IMR-90 (cell line): ENCODE results near the gene KRT74. TPM values are rescaled to one million over a fixed set of nuclear protein-coding genes. Genes with fewer than 3 reads are reported as not detected.

ENCODE experiments used
- ATAC-seq: fragments of 200-7000 bp; cut with Tn5 transposase; 2 replicates; pipeline ENCODE4 v1.9.1; 2020; ENCODE audit warnings: low read depth, mild to moderate bottlenecking, moderate library complexity
- BruUV-seq: library from RNA; stranded (reverse); fragments of 400-500 nt; replicated peaks from 2 replicates; lab custom pipeline; 2021; lab: Mats Ljungman, UMichigan
- CTCF ChIA-PET: fragments of 300-600 bp; formaldehyde crosslinking; extraction: SDS; loops from one replicate; lab custom pipeline; 2021; ENCODE audit warnings: antibody characterized with exemption; lab: Yijun Ruan, JAX
- POLR2A ChIA-PET: fragments of 300-600 bp; sonication (Branson Sonifier 250); formaldehyde crosslinking; loops from one replicate; lab custom pipeline; 2022; ENCODE audit warnings: antibody characterized with exemption; ENCODE audit not compliant: unreplicated experiment; lab: Charles Lee
- DNase-seq: peaks from one replicate; pipeline ENCODE4 v3.0.0; 2013
- H2AFZ ChIP-seq: replicated peaks from 2 replicates; pipeline ENCODE3; 2013; ENCODE audit warnings: low read length, mild to moderate bottlenecking; ENCODE audit not compliant: poor library complexity
- H2AK5ac ChIP-seq: 2 replicates; pipeline ENCODE4 v1.6.1; 2013; ENCODE audit warnings: low read depth, low read length, inconsistent platforms
- H2AK9ac ChIP-seq: replicated peaks from 2 replicates; pipeline ENCODE3; 2013; ENCODE audit warnings: mild to moderate bottlenecking, low read depth, low read length, moderate library complexity; ENCODE audit not compliant: poor library complexity
- H2BK120ac ChIP-seq: 2 replicates; pipeline ENCODE4 v1.6.1; 2013; ENCODE audit warnings: low read depth, low read length, inconsistent platforms
- H2BK15ac ChIP-seq: 3 replicates; pipeline ENCODE4 v1.6.1; 2013; ENCODE audit warnings: low read depth, low read length, inconsistent platforms
- H2BK20ac ChIP-seq: 2 replicates; pipeline ENCODE4 v1.6.1; 2013; ENCODE audit warnings: low read depth, mild to moderate bottlenecking, inconsistent platforms, low read length, moderate library complexity
- H2BK5ac ChIP-seq: 2 replicates; pipeline ENCODE4 v1.6.1; 2013; ENCODE audit warnings: mild to moderate bottlenecking, low read depth, low read length, inconsistent platforms; ENCODE audit not compliant: poor library complexity, severe bottlenecking
- H3K14ac ChIP-seq: replicated peaks from 2 replicates; pipeline ENCODE4 v1.6.1; 2013; ENCODE audit warnings: low read depth, low read length, inconsistent platforms
- H3K18ac ChIP-seq: 2 replicates; pipeline ENCODE4 v1.6.1; 2013; ENCODE audit warnings: low read depth, low read length, control low read depth
- H3K23ac ChIP-seq: 2 replicates; pipeline ENCODE4 v1.6.1; 2013; ENCODE audit warnings: low read depth, low read length, inconsistent platforms
- H3K27ac ChIP-seq: 2 replicates; pipeline ENCODE4 v1.5.1; 2013; ENCODE audit warnings: mild to moderate bottlenecking, control low read depth, low read length; ENCODE audit not compliant: insufficient read depth
- H3K27me3 ChIP-seq: 2 replicates; pipeline ENCODE4 v1.6.1; 2013; ENCODE audit warnings: low read length; ENCODE audit not compliant: control insufficient read depth, insufficient read depth
- H3K36me3 ChIP-seq: 2 replicates; pipeline ENCODE4 v1.6.1; 2013; ENCODE audit warnings: low read length, mixed read lengths; ENCODE audit not compliant: control insufficient read depth, insufficient read depth
- H3K4ac ChIP-seq: 2 replicates; pipeline ENCODE4 v1.6.1; 2013; ENCODE audit warnings: low read depth, low read length, inconsistent platforms
- H3K4me1 ChIP-seq: 2 replicates; pipeline ENCODE4 v1.6.1; 2013; ENCODE audit warnings: low read length, mixed read lengths; ENCODE audit not compliant: control insufficient read depth, insufficient read depth
- H3K4me2 ChIP-seq: 2 replicates; pipeline ENCODE4 v1.6.1; 2013; ENCODE audit warnings: low read depth, mild to moderate bottlenecking, control low read depth, low read length, moderate library complexity
- H3K4me3 ChIP-seq: 2 replicates; pipeline ENCODE4 v1.5.1; 2013; ENCODE audit warnings: low read depth, mild to moderate bottlenecking, control low read depth, low read length, moderate library complexity; ENCODE audit not compliant: insufficient read depth
- H3K56ac ChIP-seq: 2 replicates; pipeline ENCODE4 v1.6.1; 2013; ENCODE audit warnings: low read length, inconsistent platforms; ENCODE audit not compliant: insufficient read depth; ENCODE audit errors: extremely low read depth
- H3K79me1 ChIP-seq, 2 experiments: 2 replicates each; pipeline ENCODE4 v1.6.1; 2013; ENCODE audit warnings: low read length in 2 of 2, inconsistent platforms in 1 of 2, low read depth in 1 of 2
- H3K9ac ChIP-seq: 2 replicates; pipeline ENCODE4 v1.6.1; 2013; ENCODE audit warnings: low read depth, low read length, control low read depth
- H3K9me1 ChIP-seq: 2 replicates; pipeline ENCODE4 v1.6.1; 2013; ENCODE audit warnings: low read length, inconsistent platforms; ENCODE audit not compliant: insufficient read depth
- H3K9me3 ChIP-seq: 2 replicates; pipeline ENCODE4 v1.6.1; 2013; ENCODE audit warnings: low read length; ENCODE audit not compliant: control insufficient read depth, insufficient read depth
- H4K20me1 ChIP-seq: 2 replicates; pipeline ENCODE4 v1.6.1; 2013; ENCODE audit warnings: low read length, inconsistent platforms; ENCODE audit not compliant: insufficient read depth
- H4K5ac ChIP-seq: 2 replicates; pipeline ENCODE4 v1.6.1; 2013; ENCODE audit warnings: mild to moderate bottlenecking, low read depth, low read length, control low read depth
- H4K8ac ChIP-seq, 2 experiments: 2 replicates each; pipeline ENCODE4 v1.6.1; 2013; ENCODE audit warnings: low read depth in 2 of 2, low read length in 2 of 2, control low read depth in 1 of 2, inconsistent platforms in 1 of 2
- H4K91ac ChIP-seq: 2 replicates; pipeline ENCODE4 v1.6.1; 2013; ENCODE audit warnings: low read depth, low read length, inconsistent platforms; ENCODE audit not compliant: insufficient read depth
- BHLHE40 ChIP-seq: fragments of 150-350 bp; IDR thresholded peaks from 2 replicates; pipeline ENCODE4 v1.6.1; 2016; ENCODE audit warnings: mild to moderate bottlenecking, low read depth, low read length
- CEBPB ChIP-seq: IDR thresholded peaks from 2 replicates; pipeline ENCODE4 v1.6.1; 2012; ENCODE audit warnings: low read depth, low read length, improper control_type of control experiment
- CHD1 ChIP-seq: IDR thresholded peaks from 2 replicates; pipeline ENCODE4 v1.6.1; 2012; ENCODE audit warnings: low read depth, low read length, improper control_type of control experiment
- FOS ChIP-seq: fragments of 150-350 bp; IDR thresholded peaks from 2 replicates; pipeline ENCODE4 v1.6.1; 2016; ENCODE audit warnings: low read depth, low read length
- MAFK ChIP-seq: IDR thresholded peaks from 2 replicates; pipeline ENCODE4 v1.6.1; 2012; ENCODE audit warnings: low read depth, low read length, improper control_type of control experiment
- MAZ ChIP-seq: IDR thresholded peaks from 2 replicates; pipeline ENCODE4 v1.6.1; 2012; ENCODE audit warnings: low read depth, mild to moderate bottlenecking, low read length, improper control_type of control experiment, moderate library complexity, borderline replicate concordance
- MXI1 ChIP-seq: IDR thresholded peaks from 2 replicates; pipeline ENCODE4 v1.6.1; 2012; ENCODE audit warnings: low read depth, mild to moderate bottlenecking, low read length, moderate library complexity, borderline replicate concordance
- NFE2L2 ChIP-seq: fragments of 150-350 bp; IDR thresholded peaks from 2 replicates; pipeline ENCODE4 v1.6.1; 2016; ENCODE audit warnings: low read depth, mild to moderate bottlenecking, low read length
- POLR2A ChIP-seq: IDR thresholded peaks from 2 replicates; pipeline ENCODE4 v1.6.1; 2012; ENCODE audit warnings: mild to moderate bottlenecking, low read depth, low read length
- RAD21 ChIP-seq: IDR thresholded peaks from 2 replicates; pipeline ENCODE4 v1.6.1; 2012; ENCODE audit warnings: low read length, improper control_type of control experiment
- RCOR1 ChIP-seq: IDR thresholded peaks from 2 replicates; pipeline ENCODE4 v1.6.1; 2012; ENCODE audit warnings: mild to moderate bottlenecking, low read length, improper control_type of control experiment; ENCODE audit not compliant: insufficient replicate concordance
- RFX5 ChIP-seq: IDR thresholded peaks from 2 replicates; pipeline ENCODE4 v1.8.0; 2012; ENCODE audit warnings: low read depth, mild to moderate bottlenecking, low read length, moderate library complexity
- SMC3 ChIP-seq: fragments of 150-350 bp; IDR thresholded peaks from 2 replicates; pipeline ENCODE4 v1.6.1; 2016; ENCODE audit warnings: low read depth, mild to moderate bottlenecking, antibody characterized with exemption, low read length, moderate library complexity
- WGBS, 2 experiments: methylation state at CpG; one replicate each; pipeline versions ENCODE4 v1.1.5 to v1.1.7; 2013; ENCODE audit warnings: missing lambda C conversion rate in 2 of 2; ENCODE audit not compliant: insufficient read length in 1 of 2; ENCODE audit errors: extremely low coverage in 2 of 2; 5-methylcytosine and 5-hydroxymethylcytosine counted together
- dilution Hi-C: fragments of 300-500 bp; cut with HindIII; formaldehyde crosslinking; loops from one replicate; pipeline ENCODE4 v1.14.3; 2018; ENCODE audit warnings: low sequenced_read_pairs; ENCODE audit not compliant: unreplicated experiment
- in situ Hi-C: fragments of 300-500 bp; cut with MboI; formaldehyde crosslinking; loops from 3 replicates; pipeline ENCODE4 v1.14.3; 2019; ENCODE audit warnings: low sequenced_read_pairs, inconsistent platforms, mixed read lengths
- intact Hi-C: fragments of 100-400 bp; cut with micrococcal nuclease; formaldehyde crosslinking; loops from 2 replicates; pipeline ENCODE4 v1.10.0; 2022
- polyA plus RNA-seq, 3 experiments: library from polyadenylated mRNA; depleted of rRNA; stranded (reverse); fragments of >200 nt; gene quantifications; 2 replicates each; pipeline ENCODE4 v1.2.3, GENCODE V29; 2012; ENCODE audit warnings: low replicate concordance in 1 of 3
- total RNA-seq: library from RNA; depleted of rRNA; stranded (reverse); fragments of >200 nt; gene quantifications from 2 replicates; pipeline ENCODE4 v1.2.3, GENCODE V29; 2012
- TF ChIP-seq, protein P1 (sequence below): conservative IDR thresholded peaks from 2 replicates; pipeline ENCODE4 v1.5.1; 2012; ENCODE audit warnings: mild to moderate bottlenecking, low read depth, low read length, improper control_type of control experiment
- TF ChIP-seq, protein P2 (sequence below): fragments of 150-350 bp; IDR thresholded peaks from 2 replicates; pipeline ENCODE4 v1.6.1; 2016; ENCODE audit warnings: low read depth, mild to moderate bottlenecking, low read length, moderate library complexity, borderline replicate concordance
- TF ChIP-seq, protein P3 (sequence below): fragments of 150-350 bp; IDR thresholded peaks from 2 replicates; pipeline ENCODE4 v1.6.1; 2017; ENCODE audit warnings: mild to moderate bottlenecking, antibody characterized with exemption, low read length, low read depth

Gene KRT74
- total and polyA plus RNA-seq, 2 of the 4 experiments (the other 2 are of a cell fraction): not detected

DNA sequence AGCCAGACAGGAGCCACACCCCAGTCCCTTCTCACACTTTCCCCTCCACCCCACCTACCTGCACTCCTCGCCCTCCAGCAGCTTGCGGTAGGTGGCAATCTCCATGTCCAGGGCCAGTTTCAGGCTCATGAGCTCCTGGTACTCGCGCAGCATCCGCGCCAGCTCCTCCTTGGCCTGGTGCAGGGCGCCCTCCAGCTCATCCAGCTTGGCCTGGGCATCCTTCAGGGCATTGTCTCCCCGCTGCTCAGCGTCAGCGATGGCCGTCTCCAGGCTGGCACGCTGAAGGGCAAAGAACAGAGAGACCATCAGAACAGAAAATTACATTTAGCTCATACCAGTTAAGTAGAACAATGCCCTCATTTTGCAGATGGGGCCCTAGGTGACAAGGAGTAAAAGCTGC lies 5.5 kb downstream of the KRT74 start:
- intact Hi-C loops: no loop called here
- no peaks in the 10 kb centered on the region for H3K4me1 ChIP-seq
- ChIA-PET POLR2A (no interaction called here), CTCF (no interaction called here)
- no peak overlapping the region for H3K23ac ChIP-seq
- H2AK9ac ChIP-seq: no peak overlapping the region
- no peak overlapping the region for H3K56ac ChIP-seq
- no peak overlapping the region for H4K91ac ChIP-seq
- H3K9me1 ChIP-seq: no peaks in the 10 kb centered on the region
- no peak overlapping the region for H3K4ac ChIP-seq
- no peak overlapping the region for H3K18ac ChIP-seq
- H4K20me1 ChIP-seq: no peaks in the 10 kb centered on the region
- no peak for DNase-seq
- no peak overlapping the region for H3K27ac ChIP-seq
- H3K4me3 ChIP-seq: no peak overlapping the region
- H3K14ac ChIP-seq: no peak overlapping the region
- H2AK5ac ChIP-seq: no peak overlapping the region
- H4K8ac ChIP-seq: no peak overlapping the region
- no peak overlapping the region for H2BK5ac ChIP-seq
- H3K27me3 ChIP-seq: peaks cover 46% of the 10 kb centered on the region
- in situ Hi-C loops: no loop called here
- H4K5ac ChIP-seq: no peak overlapping the region
- dilution Hi-C loops: no loop called here
- H3K4me2 ChIP-seq: no peak overlapping the region
- no TSS peak for BruUV-seq
- H3K36me3 ChIP-seq: no peaks in the 10 kb centered on the region
- WGBS, 2 experiments: 77% methylated on average over 8 of the region's 12 CpGs; no CpG with 5 or more reads in 1 of the 2 experiments
- no peak overlapping the region for H2BK120ac ChIP-seq
- TF ChIP-seq, protein P1, sequence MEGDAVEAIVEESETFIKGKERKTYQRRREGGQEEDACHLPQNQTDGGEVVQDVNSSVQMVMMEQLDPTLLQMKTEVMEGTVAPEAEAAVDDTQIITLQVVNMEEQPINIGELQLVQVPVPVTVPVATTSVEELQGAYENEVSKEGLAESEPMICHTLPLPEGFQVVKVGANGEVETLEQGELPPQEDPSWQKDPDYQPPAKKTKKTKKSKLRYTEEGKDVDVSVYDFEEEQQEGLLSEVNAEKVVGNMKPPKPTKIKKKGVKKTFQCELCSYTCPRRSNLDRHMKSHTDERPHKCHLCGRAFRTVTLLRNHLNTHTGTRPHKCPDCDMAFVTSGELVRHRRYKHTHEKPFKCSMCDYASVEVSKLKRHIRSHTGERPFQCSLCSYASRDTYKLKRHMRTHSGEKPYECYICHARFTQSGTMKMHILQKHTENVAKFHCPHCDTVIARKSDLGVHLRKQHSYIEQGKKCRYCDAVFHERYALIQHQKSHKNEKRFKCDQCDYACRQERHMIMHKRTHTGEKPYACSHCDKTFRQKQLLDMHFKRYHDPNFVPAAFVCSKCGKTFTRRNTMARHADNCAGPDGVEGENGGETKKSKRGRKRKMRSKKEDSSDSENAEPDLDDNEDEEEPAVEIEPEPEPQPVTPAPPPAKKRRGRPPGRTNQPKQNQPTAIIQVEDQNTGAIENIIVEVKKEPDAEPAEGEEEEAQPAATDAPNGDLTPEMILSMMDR: no peak
- TF ChIP-seq MXI1: no peak
- no peak for TF ChIP-seq MAZ
- TF ChIP-seq MAFK: no peak
- TF ChIP-seq CHD1: no peak
- no peak for TF ChIP-seq RAD21
- TF ChIP-seq CEBPB: no peak
- TF ChIP-seq, protein P2, sequence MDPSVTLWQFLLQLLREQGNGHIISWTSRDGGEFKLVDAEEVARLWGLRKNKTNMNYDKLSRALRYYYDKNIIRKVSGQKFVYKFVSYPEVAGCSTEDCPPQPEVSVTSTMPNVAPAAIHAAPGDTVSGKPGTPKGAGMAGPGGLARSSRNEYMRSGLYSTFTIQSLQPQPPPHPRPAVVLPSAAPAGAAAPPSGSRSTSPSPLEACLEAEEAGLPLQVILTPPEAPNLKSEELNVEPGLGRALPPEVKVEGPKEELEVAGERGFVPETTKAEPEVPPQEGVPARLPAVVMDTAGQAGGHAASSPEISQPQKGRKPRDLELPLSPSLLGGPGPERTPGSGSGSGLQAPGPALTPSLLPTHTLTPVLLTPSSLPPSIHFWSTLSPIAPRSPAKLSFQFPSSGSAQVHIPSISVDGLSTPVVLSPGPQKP: no peak
- no peak for TF ChIP-seq BHLHE40
- TF ChIP-seq, protein P3, sequence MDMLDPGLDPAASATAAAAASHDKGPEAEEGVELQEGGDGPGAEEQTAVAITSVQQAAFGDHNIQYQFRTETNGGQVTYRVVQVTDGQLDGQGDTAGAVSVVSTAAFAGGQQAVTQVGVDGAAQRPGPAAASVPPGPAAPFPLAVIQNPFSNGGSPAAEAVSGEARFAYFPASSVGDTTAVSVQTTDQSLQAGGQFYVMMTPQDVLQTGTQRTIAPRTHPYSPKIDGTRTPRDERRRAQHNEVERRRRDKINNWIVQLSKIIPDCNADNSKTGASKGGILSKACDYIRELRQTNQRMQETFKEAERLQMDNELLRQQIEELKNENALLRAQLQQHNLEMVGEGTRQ: no peak
- TF ChIP-seq RCOR1: no peak
- TF ChIP-seq POLR2A: no peak
- TF ChIP-seq SMC3: no peak
- TF ChIP-seq NFE2L2: no peak
- TF ChIP-seq FOS: no peak
- no peak for TF ChIP-seq RFX5
- no peak overlapping the region for H3K9ac ChIP-seq
- no peak overlapping the region for H2AFZ ChIP-seq
- H3K79me1 ChIP-seq: no peaks in the 10 kb centered on the region
- no peak for ATAC-seq
- H3K9me3 ChIP-seq: no peaks in the 10 kb centered on the region
- H2BK20ac ChIP-seq: no peak overlapping the region
- H2BK15ac ChIP-seq: no peak overlapping the region
